GM19240 (cell line): ENCODE measurements around the gene TNFSF4.
"Not testable (repeated sequence)": the region's sequence is repeated elsewhere in the genome, so short reads cannot be mapped to it uniquely, and the experiment has no call there.

Experiments
- DNase-seq: peaks from one replicate; pipeline ENCODE4 v3.0.0; 2011; ENCODE audit warnings: low spot score; ENCODE audit not compliant: insufficient read length

The TNFSF4 gene, protein sequence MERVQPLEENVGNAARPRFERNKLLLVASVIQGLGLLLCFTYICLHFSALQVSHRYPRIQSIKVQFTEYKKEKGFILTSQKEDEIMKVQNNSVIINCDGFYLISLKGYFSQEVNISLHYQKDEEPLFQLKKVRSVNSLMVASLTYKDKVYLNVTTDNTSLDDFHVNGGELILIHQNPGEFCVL

GRCh38 chr1:173206816-173207568 lies at the start of gene TNFSF4:
TNFSF4 (minus strand) TSS chr1:173207331; CDS start chr1:173207176, 155 bp downstream.
- DNase-seq, result no peak

DNA sequence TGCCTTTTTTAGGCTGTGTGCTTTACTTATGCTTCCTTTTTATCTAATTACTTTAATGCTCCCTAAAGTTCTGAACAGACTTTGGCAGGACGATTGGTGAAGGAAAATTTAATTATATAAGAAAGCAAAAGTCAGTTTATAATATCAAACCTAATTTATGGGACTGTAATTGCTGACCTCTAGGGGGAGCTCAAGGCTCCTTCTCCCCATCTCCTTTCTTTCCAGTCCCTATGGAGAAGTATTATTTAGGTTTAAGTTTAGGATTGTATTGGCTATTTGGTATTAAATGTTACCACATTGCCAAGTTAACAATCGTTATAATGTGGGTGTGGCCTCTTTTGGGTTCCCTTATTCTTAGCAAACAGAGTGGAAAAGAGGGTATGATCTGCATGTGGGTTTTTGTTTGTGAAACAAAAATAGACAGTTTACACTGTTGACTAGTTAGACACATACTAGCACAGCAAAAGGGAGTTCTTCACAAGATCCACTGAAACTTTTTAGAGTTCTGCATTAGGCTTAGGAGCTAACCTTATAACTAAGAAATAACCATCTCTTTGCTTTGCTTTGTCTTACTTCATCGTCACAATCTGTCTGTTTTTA lies 48.2 kb upstream of the TNFSF4 start:
- DNase-seq, result no peak

DNA sequence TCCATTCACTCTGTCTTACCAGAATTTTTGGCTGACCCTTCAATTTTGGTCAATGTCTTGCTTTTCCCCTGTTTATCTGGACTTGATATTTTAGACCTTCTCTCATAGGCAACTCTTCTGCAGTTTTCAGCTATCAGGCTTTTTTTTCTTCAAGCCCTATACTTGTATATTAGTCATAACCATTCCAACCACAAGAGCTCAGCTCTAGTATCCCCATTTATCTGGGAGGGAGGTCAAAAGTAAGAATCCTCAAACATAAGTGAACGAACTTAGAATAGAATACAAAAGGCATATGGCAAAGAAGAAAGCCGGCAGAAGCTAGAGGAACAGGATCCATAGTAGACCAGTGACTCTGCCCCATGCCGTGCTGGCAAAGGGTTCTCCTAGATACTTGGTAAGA lies 45.9 kb upstream of the TNFSF4 start:
- DNase-seq, result no peak

DNA sequence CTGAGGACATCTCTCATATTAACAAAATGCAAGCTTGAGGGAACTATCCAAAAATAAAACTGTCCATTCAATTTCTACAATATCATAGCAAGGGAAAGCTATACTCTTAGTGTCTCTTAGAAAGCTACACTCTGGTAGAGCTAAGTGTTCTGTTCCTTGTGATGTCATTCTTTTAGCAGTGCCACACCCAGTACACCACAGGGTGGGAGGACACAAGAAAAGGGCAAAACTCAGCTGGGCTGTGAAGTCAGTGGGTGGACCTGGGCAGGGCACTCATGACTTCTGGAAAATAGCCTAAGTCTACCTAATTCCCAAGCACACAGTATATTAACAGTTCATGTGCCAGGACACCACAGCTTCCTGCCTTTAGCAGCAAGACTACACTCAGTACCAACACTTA lies 42.2 kb upstream of the TNFSF4 start:
- DNase-seq, result no peak

DNA sequence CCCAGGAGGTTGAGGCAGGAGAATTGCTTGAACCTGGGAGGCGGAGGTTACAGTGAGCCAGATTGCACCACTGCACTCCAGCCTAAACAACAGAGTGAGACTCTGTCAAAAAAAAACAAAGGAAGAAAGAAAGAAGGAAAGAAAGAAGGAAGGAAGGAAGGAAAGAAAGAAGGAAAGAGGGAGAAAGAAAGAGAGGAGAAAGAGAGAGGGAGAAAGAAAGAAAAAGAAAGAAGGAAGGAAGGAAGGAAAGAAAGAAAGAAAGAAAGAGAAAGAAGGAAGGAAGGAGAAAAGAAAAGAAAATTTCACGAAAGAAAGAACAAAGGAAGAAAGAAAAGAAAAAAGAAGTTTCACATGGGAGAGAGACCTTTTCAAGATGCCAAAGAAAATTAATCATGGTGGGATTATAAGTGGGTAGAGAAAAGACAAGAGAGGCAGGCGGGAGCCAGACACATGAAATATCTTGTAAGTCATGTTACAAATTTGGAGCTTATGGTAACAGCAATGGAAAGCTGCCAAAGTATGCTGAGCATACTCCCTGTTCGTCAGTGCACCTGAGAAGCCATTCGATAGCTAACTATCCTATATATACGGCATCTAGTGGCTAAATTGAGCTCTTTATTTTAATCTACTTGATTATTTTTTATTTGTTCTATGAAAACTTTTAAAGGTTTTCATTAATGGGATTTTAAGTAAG lies 41.3 kb upstream of the TNFSF4 start:
- DNase-seq, result no peak

DNA sequence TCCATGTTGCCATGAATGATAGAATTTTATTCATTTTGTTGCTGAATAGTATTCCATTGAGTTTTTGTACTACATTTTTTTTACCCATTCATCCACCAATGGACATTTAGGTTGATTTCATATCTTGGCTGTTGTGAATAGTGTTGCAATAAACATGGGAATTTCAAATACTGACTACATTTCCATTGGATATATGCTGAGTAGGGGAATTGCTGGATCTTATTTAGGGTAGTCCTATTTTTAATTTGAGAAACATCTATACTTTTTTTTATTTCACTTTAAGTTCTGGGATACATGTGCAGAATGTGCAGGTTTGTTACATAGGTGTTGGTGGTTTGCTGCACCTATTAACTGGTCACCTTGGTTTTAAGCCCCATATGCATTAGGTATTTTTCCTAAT lies 38.8 kb upstream of the TNFSF4 start:
- no peak for DNase-seq

- DNase-seq, result no peak
Measured at GRCh38 chr1:173243300-173243699, 36.2 kb upstream of the TNFSF4 start.

- DNase-seq, result no peak
Measured at GRCh38 chr1:173241528-173242347, 34.6 kb upstream of the TNFSF4 start.

DNA sequence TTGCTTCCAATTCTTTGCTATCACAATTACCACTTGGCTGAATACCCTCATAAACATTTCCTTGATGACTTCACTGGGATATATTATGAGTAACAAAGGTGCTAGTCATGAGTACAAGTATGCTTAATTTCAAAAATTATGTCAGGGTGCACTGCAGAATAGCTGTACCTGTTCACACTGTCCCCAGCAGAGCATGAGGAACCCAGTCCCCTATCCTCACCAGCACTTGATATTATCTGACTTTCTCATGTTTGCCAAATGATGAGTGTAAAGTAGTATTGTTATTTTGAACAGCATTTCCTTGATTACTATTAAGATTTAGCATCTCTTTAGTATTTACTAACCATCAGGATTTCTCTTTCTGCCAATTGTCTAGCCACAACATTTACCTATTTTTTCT lies 33.5 kb upstream of the TNFSF4 start:
- DNase-seq, result no peak

DNA sequence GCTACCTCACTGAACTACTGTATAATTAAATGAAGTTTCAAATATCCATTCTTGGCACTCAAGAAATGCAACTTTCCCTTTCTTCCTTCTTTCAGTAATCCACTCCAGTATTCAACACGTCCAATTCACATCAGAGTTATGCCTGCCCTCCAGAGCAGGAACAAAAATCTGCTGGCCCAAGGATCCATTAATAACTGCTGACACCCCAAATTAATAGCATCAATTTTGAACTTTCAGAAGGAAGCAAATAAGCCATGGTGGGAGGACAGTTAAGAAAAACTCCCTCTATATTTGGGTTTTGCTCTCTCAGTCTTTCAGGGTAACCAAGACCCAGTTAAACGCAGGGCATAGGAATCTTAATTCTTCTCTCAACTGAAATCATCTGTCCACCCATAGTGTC lies 31.9 kb upstream of the TNFSF4 start:
- no peak for DNase-seq

- no peak for DNase-seq
Measured at GRCh38 chr1:173234899-173235298, 27.8 kb upstream of the TNFSF4 start.

GRCh38 chr1:173234434-173234833 lies 27.3 kb upstream of the TNFSF4 start:
- DNase-seq, result not testable (repeated sequence)

GRCh38 chr1:173229031-173229430 lies 21.9 kb upstream of the TNFSF4 start:
- DNase-seq, result not testable (repeated sequence)

DNA sequence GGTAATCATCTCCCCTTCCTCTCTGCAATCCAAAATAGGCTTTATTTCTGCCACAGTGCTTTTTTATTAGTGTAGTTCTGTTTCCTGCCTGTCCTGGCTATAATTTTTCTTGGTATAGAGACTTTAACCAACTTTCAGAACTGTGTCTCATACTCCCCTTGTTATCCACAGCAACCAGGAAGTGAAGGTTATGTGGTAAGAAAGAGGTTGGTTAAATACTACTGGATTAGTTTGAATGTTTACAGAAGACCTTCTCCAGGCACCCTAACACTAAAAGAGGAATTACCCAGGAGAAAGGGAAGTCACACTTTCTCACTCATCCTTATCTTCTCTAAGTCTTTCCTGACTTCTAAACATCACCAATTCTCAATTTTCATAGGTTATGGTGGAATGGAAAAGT lies 17.8 kb upstream of the TNFSF4 start:
- DNase-seq, result no peak

DNA sequence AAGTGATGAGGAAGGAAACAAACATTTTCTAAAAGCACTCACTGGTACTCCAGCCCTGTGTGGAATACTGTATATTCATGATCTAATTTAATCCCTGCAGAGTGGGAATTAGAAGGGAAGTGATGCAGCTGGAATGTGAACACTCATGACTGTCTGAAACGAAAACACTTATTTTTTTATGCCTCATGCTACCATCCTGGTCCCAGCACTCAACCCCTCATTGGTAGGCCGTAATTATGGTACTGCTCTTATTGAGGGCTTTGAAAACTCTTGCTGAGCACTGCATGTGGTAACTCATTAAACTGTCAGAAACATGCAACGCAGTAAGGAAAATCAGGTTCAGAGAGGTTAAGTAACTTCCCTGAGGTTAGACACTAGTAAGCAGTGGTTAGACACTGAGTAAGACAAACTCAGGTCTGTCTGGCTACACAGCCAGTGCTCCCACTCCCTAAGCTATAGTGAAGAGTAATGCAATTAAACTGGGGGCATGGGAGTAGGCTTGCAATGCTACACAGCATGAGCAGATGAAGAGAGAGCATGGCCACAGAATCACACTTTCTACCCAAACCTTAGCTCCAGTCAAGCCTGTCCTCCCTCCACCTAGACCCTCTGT lies 17.3 kb upstream of the TNFSF4 start:
- DNase-seq, result no peak

GRCh38 chr1:173223031-173223380 lies 15.9 kb upstream of the TNFSF4 start:
- DNase-seq, result no peak

GRCh38 chr1:173222149-173223030 lies 15.3 kb upstream of the TNFSF4 start:
- no peak for DNase-seq

DNA sequence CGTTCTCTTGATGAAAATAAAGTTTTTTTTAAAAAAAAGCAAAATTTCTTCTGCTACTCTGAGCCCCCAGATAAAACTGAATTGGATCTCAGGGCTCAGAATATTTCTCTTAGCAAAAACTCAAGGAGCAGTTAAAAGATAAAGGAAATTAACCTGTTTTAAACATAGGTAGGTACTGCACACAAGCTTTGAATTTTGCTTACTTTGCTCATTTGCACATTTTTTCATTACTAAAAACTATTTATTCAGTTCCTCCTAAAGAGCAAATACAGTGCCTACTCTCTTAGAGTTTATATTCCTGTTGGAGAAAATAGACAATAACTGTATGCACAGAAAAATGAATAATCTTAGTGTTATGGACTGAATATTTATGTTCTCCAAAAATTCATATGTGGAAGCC lies 13.0 kb upstream of the TNFSF4 start:
- DNase-seq, result no peak

- no peak for DNase-seq
Measured at GRCh38 chr1:173213665-173214064, 6.5 kb upstream of the TNFSF4 start.

DNA sequence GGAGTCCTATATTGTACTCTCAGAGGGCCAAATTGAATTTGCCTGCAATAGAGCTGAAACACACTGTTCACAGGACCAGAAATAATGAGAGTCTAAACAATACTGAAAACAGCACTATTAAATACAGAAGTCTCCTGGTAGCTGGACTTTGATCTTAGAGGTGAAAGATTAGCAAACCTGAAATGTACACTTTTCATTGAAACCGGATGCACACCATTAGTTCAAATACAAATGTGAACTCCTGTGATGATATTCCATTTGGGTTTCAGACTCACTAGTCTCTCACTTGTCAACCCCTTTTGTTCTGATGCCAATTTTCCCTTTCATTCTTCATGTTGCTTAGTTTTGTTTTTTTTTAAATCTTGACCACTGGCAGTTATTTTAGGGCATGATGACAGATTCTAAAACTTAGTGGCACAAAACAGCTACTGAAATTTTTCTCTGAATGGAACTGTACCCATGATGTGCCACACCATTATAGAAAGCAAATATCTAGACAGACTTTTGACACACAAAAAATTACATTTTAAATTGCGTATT lies 5.9 kb upstream of the TNFSF4 start:
- no peak for DNase-seq
